Right renal pelvis (tissue), 4 donors: ENCODE data around the gene NR1H4. TPM values are rescaled to one million over a fixed set of nuclear protein-coding genes. Genes with fewer than 3 reads are reported as not detected.
A peak's percentile ranks its signal among the peaks of the same experiment; 100 is the strongest.
"Not testable (repeated sequence)": the region's sequence is repeated elsewhere in the genome, so short reads cannot be mapped to it uniquely, and the experiment has no call there.

Experiments
- DNase-seq, 4 donors: peaks; one replicate each; pipeline ENCODE4 v3.0.0-alpha.2; 2013; ENCODE audit warnings: low read depth in 4 of 4, low spot score in 3 of 4, missing footprints in 1 of 4
- polyA plus RNA-seq, 4 donors: library from polyadenylated mRNA; unstranded; fragments of 120-200 nt; gene quantifications; one replicate each; pipeline ENCODE4 v1.2.1, GENCODE V29; 2013; ENCODE audit not compliant: insufficient read length in 4 of 4

Gene NR1H4
- polyA plus RNA-seq, 4 donors: 13.0 to 18.6 (median 15.0) TPM

- DNase-seq: no peak
These were observed 31.1 kb downstream of the NR1H4 start for GRCh38 chr12:100504804-100505203.

DNA sequence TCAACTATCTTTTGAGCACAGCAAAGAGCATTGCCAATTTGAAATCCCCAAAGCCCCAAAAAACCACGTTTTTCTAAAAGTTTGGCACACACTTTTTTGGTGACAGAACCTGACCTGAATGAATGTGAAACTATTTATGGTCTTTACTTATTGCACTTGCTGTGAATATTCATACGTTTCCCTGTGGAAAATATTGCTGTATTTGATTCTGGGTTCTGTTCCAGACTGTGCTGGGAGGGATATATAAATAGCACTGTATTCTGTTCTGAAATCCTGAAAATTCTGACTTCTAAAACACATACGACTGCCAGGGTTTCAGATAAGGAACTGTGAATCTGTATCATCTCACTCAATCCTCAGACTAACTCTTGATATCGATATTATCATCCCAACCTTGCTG, 35.1 kb downstream of the NR1H4 start:
- DNase-seq: no peak

- DNase-seq: no peak
These were observed 39.0 kb downstream of the NR1H4 start for GRCh38 chr12:100512692-100513091.

DNA sequence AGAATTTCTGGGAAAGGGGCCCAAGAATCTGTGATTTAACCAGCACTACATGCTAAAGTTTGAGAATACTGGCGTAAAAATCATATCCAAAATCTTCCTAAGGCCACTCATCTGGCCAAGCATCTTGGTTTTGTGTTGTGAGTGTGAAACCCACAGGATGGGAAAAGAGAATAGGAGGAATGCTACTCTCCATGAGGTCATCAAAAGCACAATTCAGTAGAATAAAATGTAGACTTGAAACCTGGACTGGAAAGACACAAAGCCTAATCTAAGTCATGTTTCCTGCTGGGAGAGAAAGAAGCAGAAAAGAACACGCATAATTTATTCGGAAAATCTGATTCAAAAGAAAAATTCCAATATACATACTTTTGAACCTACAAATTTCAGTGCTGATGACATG, 42.3 kb downstream of the NR1H4 start:
- DNase-seq: no peak

GRCh38 chr12:100518376-100518775, 44.7 kb downstream of the NR1H4 start:
- DNase-seq: no peak

GRCh38 chr12:100520048-100520769, 46.5 kb downstream of the NR1H4 start:
- DNase-seq: no peak

DNA sequence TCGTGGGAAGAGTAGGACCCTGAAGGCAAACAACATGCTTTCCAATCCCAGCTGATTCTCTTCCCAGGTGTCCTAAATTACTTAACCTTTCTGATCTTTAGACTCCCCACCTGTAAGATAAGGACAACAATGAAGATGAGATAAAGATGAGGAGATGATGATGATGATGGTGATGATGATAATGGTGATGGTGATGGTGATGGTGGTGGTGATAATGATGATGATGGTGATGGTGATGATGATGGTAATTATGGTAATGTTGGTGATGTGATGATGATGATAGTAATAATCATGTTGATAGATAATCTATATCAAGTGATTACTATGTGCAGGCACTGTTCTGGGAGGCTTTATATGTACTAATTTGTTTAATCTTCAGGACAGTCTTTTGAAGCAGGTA, 48.3 kb downstream of the NR1H4 start:
- DNase-seq: no peak

GRCh38 chr12:100528034-100528433, 54.4 kb downstream of the NR1H4 start:
- DNase-seq: no peak

GRCh38 chr12:100528471-100529127, 54.9 kb downstream of the NR1H4 start:
- no peak for DNase-seq

GRCh38 chr12:100529756-100530350, 56.2 kb downstream of the NR1H4 start:
- no peak for DNase-seq

DNA sequence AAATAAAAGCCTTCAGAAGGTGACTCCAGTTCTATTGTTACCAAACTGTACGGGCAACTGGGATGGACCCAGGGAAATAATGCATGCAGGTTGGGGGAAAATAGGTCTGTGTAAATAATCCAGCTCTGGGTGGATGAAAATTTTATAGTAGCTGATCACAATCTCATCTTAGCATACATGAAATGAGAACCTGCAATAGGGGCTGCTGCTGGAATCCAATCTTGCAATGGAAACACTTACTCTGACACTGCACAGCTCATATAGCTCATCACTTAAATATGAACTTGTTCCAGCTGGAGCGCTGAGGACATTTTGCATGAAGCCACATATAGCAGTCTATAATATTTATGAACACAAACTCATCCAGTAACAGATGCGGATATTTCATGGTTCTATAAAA, 59.7 kb downstream of the NR1H4 start:
- no peak for DNase-seq

DNA sequence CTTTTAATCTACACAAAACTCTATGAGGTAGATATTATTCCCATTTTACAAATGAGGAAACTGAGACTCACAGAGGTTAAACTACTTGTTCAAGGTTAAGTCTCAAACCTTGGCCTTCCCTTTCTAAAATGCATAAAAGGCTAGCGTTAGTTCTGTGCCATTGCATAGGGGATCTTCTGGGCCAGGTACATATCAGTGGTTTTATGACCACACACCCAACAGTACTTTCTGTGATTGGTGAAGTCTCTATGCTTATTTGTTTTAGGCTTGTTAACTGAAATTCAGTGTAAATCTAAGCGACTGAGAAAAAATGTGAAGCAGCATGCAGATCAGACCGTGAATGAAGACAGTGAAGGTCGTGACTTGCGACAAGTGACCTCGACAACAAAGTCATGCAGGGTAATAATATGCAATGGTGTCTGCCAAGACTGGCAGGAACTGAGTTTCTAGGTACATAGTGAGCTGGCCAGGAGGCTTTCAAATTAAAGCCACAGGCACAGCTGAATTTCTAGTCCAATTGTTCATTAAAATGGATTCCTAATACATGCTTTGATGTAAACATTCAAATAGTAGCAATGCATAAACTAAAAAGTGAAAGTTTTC, 61.1 kb downstream of the NR1H4 start:
- DNase-seq: no peak

GRCh38 chr12:100539202-100539601, 65.5 kb downstream of the NR1H4 start:
- peak; percentile 26 to 36 (median 30) for DNase-seq

GRCh38 chr12:100544165-100544564, 70.5 kb downstream of the NR1H4 start:
- no peak for DNase-seq

GRCh38 chr12:100545092-100545491, 71.4 kb downstream of the NR1H4 start:
- DNase-seq: no peak

DNA sequence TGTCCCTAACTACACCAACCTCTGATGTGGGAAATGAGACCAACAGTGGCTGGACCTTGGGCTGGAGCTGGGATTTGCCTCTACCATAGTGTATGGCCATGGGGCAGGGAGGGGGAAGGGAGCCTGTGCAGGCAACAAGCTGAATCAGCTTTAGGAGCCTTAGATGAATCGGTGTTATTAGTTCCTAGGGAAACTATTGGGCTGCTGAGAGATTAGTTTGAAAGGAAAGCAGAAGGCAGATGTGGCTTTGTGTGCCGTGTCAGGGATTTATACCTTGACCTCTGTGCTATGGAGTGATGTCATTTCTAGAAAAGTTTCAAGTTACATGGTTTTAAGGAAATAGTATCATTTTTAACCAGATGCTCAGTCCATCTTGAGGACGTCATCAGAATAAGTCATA, 80.3 kb downstream of the NR1H4 start:
- DNase-seq: no peak

- peak; percentile 59 to 83 (median 73) for DNase-seq
These were observed 81.0 kb downstream of the NR1H4 start for GRCh38 chr12:100554608-100555077.

DNA sequence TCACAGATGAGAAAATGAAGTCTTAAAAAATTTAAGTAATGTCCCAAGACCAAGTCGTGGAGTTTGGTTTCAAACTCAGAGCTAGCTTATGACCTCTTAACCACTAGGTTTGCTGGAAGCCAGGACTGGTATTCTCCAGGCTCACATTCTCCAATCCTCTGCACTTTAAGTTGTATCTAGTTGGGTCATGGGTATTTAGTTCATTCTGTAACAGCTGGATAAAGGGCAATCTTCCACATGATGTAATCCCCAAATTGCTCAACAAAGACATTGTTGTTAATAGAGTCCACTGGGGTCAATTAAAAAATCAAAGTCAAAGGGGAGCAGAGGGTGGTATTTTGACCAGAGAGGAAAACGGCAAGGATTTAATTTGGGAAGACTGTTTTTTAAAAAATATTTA, 82.1 kb downstream of the NR1H4 start:
- DNase-seq: no peak

DNA sequence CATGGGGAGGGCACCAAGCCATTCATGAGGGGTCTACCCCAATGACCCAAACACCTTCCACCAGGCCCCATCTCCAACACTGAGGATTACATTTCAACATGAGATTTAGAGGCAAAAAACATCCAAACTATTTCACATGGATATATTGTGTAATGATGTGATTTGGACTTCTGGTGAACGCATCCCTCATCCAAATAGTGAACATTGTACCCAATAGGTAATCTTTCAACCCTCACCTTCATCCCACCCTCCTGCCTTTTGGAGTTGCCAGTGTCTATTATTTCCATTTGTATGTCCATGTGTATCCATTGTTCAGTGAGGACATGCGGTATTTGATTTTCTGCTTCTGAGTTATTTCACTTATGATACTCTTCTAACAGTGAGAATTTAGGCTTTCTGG, 83.7 kb downstream of the NR1H4 start:
- DNase-seq: no peak

- not testable (repeated sequence) for DNase-seq
These were observed 85.6 kb downstream of the NR1H4 start for GRCh38 chr12:100559261-100559660.

GRCh38 chr12:100564090-100564489, 90.4 kb downstream of the NR1H4 start:
- no peak for DNase-seq
